GM18858 (cell line): Measurements from ENCODE around the gene SIGLEC12.
A peak's percentile ranks its signal among the peaks of the same experiment; 100 is the strongest.
"Not testable (repeated sequence)": the region's sequence is repeated elsewhere in the genome, so short reads cannot be mapped to it uniquely, and the experiment has no call there.

Source experiments
- ATAC-seq: cut with Tn5 transposase; IDR thresholded peaks from one replicate; pipeline ENCODE4 v1.9.1; 2021; ENCODE audit not compliant: unreplicated experiment

SIGLEC12 gene

DNA sequence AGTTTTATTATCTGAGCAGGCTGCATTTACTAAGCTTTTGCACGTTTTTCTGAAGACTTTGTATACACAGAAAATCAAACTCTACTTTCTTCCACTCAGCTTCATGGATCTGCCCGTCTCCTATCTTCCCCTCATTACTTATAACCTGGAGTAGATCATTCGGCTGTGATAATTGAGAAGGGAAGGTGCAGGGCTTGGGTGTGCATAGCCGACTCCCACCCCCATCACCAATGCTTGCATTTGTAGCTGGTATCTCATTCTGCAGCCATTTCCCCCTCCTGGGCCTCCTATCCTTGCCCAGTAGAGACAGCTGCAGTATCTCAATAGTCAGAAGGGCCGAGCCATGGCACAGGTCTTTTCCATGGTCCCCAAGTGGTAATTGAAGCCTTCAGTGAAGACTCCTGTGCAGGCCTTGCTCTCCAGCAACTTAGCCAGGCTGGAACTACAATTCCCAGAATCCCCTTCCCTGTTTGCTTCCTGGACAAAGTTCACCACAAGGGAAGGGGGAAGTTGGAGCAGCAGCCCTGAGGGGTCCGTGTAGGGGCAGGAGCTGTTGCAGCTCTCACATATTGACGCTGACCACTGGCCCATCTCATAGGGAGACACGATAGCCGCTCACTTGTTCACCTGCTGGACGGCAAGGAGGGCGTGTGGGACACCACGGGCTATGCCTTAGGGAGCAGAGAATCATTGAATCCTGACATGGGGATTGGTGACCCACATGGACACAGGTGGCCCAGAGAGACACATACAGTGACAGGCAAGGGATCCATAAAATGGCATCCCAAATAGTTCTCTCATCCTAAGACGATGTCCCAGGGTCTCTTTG lies 41.2 kb downstream of the SIGLEC12 start:
- no peak for ATAC-seq

DNA sequence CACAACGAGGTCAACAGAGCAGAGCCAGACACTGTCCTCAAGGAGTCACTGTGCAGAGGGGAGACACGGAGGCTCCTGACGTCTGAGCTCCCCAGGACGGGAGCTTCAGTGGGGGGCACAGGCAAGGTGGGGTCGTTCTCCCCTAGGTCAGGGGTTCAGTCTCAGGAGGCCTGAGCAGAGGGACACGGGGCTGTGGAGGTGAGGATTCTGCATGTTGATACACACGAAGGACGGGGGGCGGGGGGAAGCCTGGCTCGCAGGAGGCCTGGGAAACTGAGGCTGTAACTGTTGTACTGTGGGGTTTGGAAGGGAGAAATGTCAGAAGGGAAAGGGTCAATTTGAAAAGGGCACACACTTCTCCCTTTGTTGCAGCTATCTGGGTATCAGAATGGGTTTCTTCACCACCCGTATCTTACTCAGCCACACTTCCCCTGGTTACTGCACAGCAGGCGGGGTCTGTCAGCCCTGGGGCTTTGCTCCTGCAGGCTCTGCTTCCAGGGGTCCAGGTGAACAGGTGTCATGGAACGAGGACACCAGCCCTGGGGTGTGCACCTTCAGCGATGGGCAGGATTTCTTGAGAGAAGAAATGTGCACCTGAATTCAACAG lies 42.6 kb downstream of the SIGLEC12 start:
- no peak for ATAC-seq

DNA sequence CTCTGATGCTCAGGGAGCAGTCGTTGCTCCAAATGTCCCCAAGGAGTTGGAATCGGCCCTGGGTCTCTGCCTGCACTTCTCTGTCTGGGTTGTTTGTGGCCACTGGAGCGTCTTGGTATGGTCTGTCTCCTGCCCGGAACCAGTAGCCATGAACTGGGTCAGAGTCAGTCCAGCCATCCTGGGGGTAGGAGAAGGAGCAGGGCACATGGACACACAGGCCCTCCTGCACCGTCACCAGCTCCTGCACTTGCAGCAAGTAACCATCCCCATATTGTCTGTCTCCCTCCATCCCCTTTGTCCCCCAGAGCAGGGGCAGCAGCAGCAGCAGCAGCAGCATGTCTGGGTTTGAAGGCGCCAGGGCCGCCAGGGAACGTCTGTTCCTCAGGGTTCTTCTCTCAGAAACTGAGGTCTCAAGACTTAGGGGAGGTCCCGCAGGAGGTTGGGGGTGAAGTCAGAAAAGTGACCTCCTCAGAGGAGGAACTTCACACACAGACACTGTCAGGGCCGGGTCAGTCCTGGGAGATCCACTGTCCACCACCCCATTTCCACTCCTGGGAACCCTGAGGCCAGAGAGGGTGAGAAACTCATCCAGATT lies 43.5 kb downstream of the SIGLEC12 start, which contains the start of gene SIGLEC8:
Gene SIGLEC8 (minus strand): TSS at position 404 of the 595 bp plus-strand sequence. CDS start 67 bp downstream, at position 337.
- ATAC-seq, result no peak

DNA sequence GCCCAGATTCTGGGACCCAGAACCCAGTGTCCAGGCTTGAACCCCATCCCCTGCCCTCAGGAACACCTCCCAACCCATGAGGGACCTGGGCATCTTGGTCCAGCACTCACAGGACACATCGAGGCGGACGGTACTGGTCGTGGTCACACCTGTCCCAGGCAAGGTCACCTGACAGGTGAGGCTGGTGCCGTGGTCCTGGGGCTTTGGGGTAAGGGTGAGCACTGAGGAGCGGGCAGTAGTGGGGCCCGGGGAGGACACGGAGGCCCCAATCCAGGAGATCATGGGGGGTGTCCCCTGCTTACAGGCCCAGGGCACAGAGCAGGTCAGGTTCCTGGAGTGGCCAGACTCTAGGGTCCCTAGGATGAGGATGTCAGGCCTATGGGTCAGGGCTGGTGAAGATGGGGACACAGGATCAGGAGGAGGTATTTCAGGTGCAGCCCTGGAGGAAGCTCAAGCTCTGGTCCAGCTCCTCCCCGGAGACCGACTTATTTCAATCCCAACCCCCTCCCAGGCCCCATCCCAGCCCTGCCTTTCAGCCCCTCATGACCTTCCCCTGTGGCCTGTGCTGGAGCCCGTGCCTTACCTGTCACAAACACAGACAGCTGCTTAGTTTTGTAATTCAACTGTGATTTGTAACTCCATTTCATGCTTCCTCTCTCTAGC lies 44.1 kb downstream of the SIGLEC12 start:
- no peak for ATAC-seq

DNA sequence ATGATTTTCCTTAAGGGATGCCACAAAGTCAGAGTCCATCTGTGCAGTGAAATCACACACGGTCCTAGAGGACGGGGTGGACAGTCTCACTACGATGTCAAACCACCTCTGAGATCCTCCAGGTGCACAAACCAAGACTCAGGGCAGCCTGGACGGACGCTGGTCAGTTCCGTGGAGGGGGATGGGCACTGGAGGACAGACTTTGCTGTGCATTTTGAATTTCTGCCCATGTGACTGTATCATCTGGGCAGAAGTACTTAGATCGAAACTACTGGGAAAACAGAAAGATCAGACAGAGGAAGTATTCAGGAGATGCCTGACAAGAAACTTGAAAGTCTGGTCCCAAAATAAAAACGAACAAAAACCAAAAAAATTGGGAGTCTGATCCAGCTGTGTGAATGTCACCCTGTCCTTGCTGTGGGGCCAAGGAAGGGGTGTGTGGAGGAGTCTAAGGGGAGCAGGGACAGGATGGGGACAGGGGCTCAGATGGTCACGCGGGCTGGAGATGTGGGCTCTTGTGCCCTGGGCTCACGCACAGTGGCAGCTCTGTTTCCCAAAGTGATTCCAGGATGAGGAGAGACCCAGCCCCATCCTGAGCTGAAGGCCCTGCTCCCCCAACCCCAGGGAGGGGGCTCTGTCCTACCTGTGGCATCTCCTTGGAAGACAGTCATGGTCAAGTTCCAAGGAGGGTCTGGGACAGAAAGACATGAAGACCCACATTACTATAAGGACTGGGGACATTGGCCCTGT lies 44.9 kb downstream of the SIGLEC12 start:
- ATAC-seq, result no peak

DNA sequence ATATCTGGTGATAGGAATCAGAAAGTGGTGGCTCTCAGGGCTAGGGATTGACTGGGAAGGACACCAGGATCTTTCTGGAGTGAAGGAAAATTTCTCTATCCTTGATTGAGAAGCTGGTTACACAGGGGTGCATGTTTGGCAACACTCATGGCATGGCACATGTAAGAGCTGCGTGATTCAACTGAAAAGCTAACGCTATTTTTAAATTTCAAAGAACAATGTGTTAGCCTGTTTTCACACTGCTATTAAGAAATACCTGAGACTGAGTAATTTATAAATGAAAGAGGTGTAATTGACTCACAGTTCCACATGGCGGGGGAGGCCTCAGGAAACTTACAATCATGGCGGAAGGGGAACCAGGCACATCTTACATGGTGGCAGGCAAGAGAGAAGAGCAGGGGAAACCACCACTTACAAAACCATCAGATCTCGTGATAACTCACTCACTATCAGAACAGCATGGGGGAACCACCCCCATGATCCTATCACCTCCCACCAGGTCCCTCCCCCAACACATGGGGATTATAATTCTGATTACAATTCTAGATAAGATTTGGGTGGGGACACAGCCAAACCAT lies 50.8 kb downstream of the SIGLEC12 start:
- no peak for ATAC-seq

DNA sequence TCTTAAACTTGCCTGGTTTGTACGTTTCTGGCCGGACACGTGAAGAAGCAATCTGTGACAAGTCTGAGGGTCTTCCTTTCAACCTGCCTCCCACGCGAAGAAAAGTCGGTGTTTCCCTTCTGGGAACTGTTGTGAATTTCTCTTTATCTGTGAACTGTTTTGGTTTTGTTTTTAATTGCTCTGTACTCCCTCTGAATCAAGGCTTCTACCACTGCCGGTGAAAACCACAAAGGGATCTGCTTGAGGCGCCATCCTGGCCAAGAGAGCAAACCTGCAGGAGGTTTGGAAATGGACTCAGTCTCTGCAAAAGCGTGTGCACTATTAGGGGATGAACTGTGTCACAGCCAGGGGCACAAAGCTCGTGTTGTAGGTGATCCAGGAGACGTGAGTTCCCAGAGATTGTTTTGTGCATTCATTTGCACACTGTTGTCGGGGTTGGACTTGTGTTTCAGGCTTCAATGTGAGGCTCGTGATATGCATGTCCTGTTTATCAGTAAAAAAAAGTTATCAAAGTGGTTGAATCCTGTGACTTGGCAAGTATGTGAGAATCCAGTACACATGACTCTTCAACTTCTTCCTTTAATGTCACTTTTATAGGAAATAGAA lies 53.1 kb downstream of the SIGLEC12 start:
- no peak for ATAC-seq

DNA sequence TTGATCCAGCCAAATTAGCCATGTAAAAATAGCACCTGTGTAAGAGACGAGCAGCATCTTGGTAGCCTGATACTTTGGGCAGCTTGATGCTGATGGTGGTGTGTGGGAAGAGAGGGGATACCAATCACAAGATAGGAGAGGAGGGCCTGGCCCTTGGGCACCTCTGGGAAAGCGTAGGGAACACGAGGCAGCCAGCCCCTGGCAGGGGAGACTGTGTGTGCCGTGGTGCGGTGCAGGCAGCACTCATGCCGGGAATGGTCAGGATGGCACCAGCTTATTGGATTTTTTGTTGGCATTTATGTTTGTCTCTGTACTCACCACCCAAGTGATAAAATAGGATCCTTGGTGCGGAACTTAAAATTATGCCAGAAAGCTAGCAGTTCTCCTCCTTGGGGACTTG lies 53.6 kb downstream of the SIGLEC12 start:
- no peak for ATAC-seq

DNA sequence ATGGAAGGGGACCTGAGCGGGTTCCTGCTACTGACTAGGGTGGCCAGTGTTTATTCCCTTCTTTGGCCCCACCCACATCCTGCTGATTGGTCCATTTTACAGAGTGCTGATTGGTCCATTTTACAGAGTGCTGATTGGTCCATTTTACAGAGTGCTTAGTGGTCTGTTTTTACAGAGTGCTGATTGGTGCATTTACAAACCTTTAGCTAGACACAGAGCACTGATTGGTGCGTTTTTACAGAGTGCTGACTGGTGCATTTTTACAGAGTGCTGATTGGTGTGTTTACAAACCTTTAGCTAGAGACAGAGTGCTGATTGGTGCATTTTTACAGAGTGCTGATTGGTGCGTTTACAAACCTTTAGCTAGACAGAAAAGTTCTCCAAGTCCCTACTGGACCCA lies 54.1 kb downstream of the SIGLEC12 start:
- not testable (repeated sequence) for ATAC-seq

DNA sequence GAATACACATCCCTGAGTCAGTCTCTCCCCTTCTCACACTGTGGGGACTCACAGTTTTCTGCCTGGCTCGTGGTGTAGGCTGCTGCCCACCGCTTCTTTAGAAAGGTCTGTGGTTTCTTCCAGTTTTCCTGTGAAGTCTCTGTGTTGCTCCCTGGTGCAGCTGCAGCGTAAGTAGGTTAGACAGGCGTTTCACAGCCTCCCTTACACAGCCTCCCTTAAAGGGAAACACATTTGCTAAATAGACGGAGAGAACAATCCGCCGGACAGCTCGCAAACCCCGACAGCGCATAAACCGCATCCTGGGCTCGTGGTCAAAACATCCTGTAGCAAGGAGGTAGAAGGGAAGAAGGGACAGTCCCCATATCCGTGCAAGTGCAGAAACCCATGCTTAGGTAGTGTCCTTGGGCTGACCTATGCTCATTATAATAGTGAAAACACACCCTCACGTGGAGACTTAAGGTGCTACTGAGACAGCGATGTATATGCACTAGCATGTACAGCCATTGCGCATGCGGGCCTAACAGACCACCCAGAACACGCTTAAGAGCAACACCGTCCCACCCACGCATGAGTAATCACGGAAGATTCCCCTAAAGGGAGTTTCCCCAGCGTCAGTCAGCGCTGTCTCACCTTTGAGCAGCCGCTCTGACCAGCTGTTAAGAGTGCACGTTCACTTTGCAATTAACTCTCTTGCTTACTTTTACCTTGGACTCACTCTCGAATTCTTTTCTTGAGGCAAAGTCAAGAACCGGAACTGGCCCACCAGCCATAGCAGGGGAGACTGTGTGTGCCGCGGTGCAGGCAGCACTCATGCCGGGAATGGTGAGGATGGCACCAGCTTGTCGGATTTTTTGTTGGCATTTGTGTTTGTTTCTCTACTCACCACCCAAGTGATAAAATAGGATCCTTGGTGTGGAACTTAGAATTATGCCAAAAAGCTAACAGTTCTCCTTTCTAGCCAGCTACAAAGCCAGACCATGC lies 59.9 kb downstream of the SIGLEC12 start:
- peak; percentile 81 for ATAC-seq
